ENCODE results near the gene GABPB1. TPM values are rescaled to one million over a fixed set of nuclear protein-coding genes. Genes with fewer than 3 reads are reported as not detected.

GABPB1 gene
- total RNA-seq, 2 donors from 2014 or later = 30.9 to 31.2 TPM

- Mint-ChIP-seq H3K4me1 (no peaks in the 10 kb centered on the region), H3K27ac (no peak overlapping the region), H3K36me3 (ENCODE audit: low read depth) (peaks cover 19% of the 10 kb centered on the region), H3K4me3 (no peak overlapping the region), H3K9me3 (no peaks in the 10 kb centered on the region), H3K27me3 (no peaks in the 10 kb centered on the region)
- ATAC-seq (replicated peaks) = no peak
Measured at GRCh38 chr15:50232791-50233190, 122.2 kb downstream of the GABPB1 start.

GRCh38 chr15:50231761-50232160 lies 123.2 kb downstream of the GABPB1 start:
- no peak overlapping the region for H3K27ac Mint-ChIP-seq
- H3K36me3 Mint-ChIP-seq (ENCODE audit: low read depth) = peaks cover 19% of the 10 kb centered on the region
- no peak for ATAC-seq (replicated peaks)
- no peaks in the 10 kb centered on the region for H3K4me1 Mint-ChIP-seq
- no peaks in the 10 kb centered on the region for H3K9me3 Mint-ChIP-seq
- no peaks in the 10 kb centered on the region for H3K27me3 Mint-ChIP-seq
- no peak overlapping the region for H3K4me3 Mint-ChIP-seq

GRCh38 chr15:50229336-50229735 lies 125.7 kb downstream of the GABPB1 start:
- no peaks in the 10 kb centered on the region for H3K4me1 Mint-ChIP-seq
- ATAC-seq (replicated peaks) = no peak
- no peaks in the 10 kb centered on the region for H3K27me3 Mint-ChIP-seq
- H3K27ac Mint-ChIP-seq = no peak overlapping the region
- H3K9me3 Mint-ChIP-seq = no peaks in the 10 kb centered on the region
- peaks cover 19% of the 10 kb centered on the region for H3K36me3 Mint-ChIP-seq (ENCODE audit: low read depth)
- H3K4me3 Mint-ChIP-seq = no peak overlapping the region

- Mint-ChIP-seq H3K4me1 (no peaks in the 10 kb centered on the region), H3K36me3 (ENCODE audit: low read depth) (peaks cover 17% of the 10 kb centered on the region), H3K9me3 (no peaks in the 10 kb centered on the region), H3K4me3 (no peak overlapping the region), H3K27ac (no peak overlapping the region), H3K27me3 (no peaks in the 10 kb centered on the region)
- ATAC-seq (replicated peaks) = no peak
Measured at GRCh38 chr15:50228866-50229265, 126.1 kb downstream of the GABPB1 start.

GRCh38 chr15:50227076-50227475 lies 127.9 kb downstream of the GABPB1 start:
- Mint-ChIP-seq H3K36me3 (ENCODE audit: low read depth) (peaks cover 22% of the 10 kb centered on the region), H3K9me3 (no peaks in the 10 kb centered on the region), H3K27ac (no peak overlapping the region), H3K4me1 (no peaks in the 10 kb centered on the region), H3K27me3 (no peaks in the 10 kb centered on the region), H3K4me3 (no peak overlapping the region)
- ATAC-seq (replicated peaks) = no peak

- no peaks in the 10 kb centered on the region for H3K9me3 Mint-ChIP-seq
- H3K4me3 Mint-ChIP-seq = no peak overlapping the region
Measured at GRCh38 chr15:50225938-50226337, 129.1 kb downstream of the GABPB1 start.

More at GRCh38 chr15:50225938-50226337, 129.1 kb downstream of the GABPB1 start:
- no peaks in the 10 kb centered on the region for H3K4me1 Mint-ChIP-seq
- no peak for ATAC-seq (replicated peaks)
- H3K36me3 Mint-ChIP-seq (ENCODE audit: low read depth) = peaks cover 22% of the 10 kb centered on the region
- H3K27ac Mint-ChIP-seq = no peak overlapping the region
- H3K27me3 Mint-ChIP-seq = no peaks in the 10 kb centered on the region

Other genes starting within 250 kb of the GABPB1 start
- gene ATP8B4, start 236.0 kb downstream of the GABPB1 start, total RNA-seq = 10 to 100 TPM; 20.0 to 26.1 TPM
- gene SLC27A2, start 173.0 kb downstream of the GABPB1 start, total RNA-seq = 10 to 100 TPM; 15.9 to 41.7 TPM
- gene HDC, start 89.5 kb downstream of the GABPB1 start, total RNA-seq = 1 to 10 TPM in 1 of 2 donors, not detected in 1; 1.2 TPM
- gene USP8, start 69.2 kb upstream of the GABPB1 start, total RNA-seq = 10 to 100 TPM; 60.2 to 60.6 TPM
- not detected for gene USP50, start 191.5 kb upstream of the GABPB1 start, total RNA-seq

All from activated T-helper 17 cell treated with anti-CD3 and anti-CD28 coated beads, Interleukin-2, amount 50 U/mL, for 72 hours (primary cell).